RWPE2 (cell line): ENCODE measurements around the gene KRT20.

Experiments
- ATAC-seq: fragments of 200-7000 bp; cut with Tn5 transposase; 3 replicates; pipeline ENCODE4 v1.9.1; 2021; ENCODE audit warnings: low read depth
- DNase-seq: peaks from one replicate; pipeline ENCODE4 v3.0.0-alpha.2; 2020; ENCODE audit warnings: low spot score
- H3K27ac ChIP-seq: fragments of 450-650 bp; 2 replicates; pipeline ENCODE4 v1.5.1; 2017; ENCODE audit warnings: mild to moderate bottlenecking; ENCODE audit not compliant: poor library complexity, severe bottlenecking
- H3K27me3 ChIP-seq: fragments of 250-450 bp; sonication (Bioruptor Pico); 2 replicates; pipeline ENCODE4 v1.5.1; 2021; ENCODE audit warnings: mild to moderate bottlenecking, moderate library complexity; ENCODE audit not compliant: insufficient read depth, poor library complexity, severe bottlenecking
- H3K36me3 ChIP-seq: fragments of 250-450 bp; sonication (Bioruptor Pico); 2 replicates; pipeline ENCODE4 v1.5.1; 2020; ENCODE audit warnings: low read depth, mild to moderate bottlenecking, moderate library complexity
- H3K4me1 ChIP-seq: fragments of 250-450 bp; sonication (Bioruptor Pico); 2 replicates; pipeline ENCODE4 v1.5.1; 2021; ENCODE audit warnings: mild to moderate bottlenecking, moderate library complexity; ENCODE audit not compliant: insufficient read depth, poor library complexity, severe bottlenecking
- H3K4me3 ChIP-seq: fragments of 250-450 bp; sonication (Bioruptor Pico); 2 replicates; pipeline ENCODE4 v1.5.1; 2021; ENCODE audit warnings: mild to moderate bottlenecking, moderate library complexity; ENCODE audit not compliant: severe bottlenecking
- H3K9me3 ChIP-seq: fragments of 250-450 bp; sonication (Bioruptor Pico); 2 replicates; pipeline ENCODE4 v1.5.1; 2021; ENCODE audit warnings: mild to moderate bottlenecking, moderate library complexity; ENCODE audit not compliant: severe bottlenecking
- TF ChIP-seq, protein P1 (sequence below): fragments of 450-650 bp; IDR thresholded peaks from one replicate; pipeline ENCODE4 v1.5.1; 2017; ENCODE audit warnings: mild to moderate bottlenecking, moderate library complexity; ENCODE audit not compliant: poor library complexity, severe bottlenecking

KRT20 gene

GRCh38 chr17:40830085-40830776, 54.8 kb downstream of the KRT20 start:
- TF ChIP-seq, protein P1, sequence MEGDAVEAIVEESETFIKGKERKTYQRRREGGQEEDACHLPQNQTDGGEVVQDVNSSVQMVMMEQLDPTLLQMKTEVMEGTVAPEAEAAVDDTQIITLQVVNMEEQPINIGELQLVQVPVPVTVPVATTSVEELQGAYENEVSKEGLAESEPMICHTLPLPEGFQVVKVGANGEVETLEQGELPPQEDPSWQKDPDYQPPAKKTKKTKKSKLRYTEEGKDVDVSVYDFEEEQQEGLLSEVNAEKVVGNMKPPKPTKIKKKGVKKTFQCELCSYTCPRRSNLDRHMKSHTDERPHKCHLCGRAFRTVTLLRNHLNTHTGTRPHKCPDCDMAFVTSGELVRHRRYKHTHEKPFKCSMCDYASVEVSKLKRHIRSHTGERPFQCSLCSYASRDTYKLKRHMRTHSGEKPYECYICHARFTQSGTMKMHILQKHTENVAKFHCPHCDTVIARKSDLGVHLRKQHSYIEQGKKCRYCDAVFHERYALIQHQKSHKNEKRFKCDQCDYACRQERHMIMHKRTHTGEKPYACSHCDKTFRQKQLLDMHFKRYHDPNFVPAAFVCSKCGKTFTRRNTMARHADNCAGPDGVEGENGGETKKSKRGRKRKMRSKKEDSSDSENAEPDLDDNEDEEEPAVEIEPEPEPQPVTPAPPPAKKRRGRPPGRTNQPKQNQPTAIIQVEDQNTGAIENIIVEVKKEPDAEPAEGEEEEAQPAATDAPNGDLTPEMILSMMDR, result no peak
- H3K4me1 ChIP-seq, result no peaks in the 10 kb centered on the region
- H3K27me3 ChIP-seq, result no peaks in the 10 kb centered on the region
- H3K36me3 ChIP-seq, result peaks cover 21% of the 10 kb centered on the region
- ATAC-seq (no peak), DNase-seq (no peak)
- H3K9me3 ChIP-seq, result no peaks in the 10 kb centered on the region
- H3K27ac ChIP-seq, result no peak overlapping the region
- no peak overlapping the region for H3K4me3 ChIP-seq

DNA sequence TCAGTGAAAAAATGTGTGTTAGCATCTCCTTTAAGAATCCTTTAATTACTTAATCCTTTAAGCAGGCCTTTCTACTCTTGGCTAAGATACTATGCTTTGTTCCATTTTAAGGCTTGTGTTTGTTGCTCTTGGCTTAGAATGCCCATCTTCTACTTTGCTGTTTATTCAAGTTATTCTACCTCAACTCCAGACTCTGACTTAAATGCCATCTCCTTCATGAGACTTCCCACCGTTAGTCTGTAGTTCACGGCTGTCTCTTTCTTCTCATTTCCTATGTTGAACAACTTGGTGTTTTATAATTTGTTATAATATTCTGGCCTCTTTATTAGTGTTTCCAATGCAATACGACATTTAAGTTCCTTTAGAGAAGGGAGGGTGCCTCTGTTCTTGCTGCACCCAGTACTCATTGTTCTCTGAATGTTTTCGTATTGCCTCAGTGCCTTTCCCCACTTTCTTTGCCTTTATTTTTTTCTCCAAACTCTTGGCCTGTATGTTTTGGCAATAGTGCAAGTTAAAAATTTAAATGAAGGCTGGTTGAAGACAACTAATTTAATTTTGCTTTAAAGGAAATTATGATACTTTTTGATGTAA, 56.5 kb downstream of the KRT20 start:
- H3K36me3 ChIP-seq, result peaks cover 8% of the 10 kb centered on the region; the same call in 1 of the 2 replicates
- ATAC-seq, result no peak
- TF ChIP-seq, protein P1, result no peak
- peak overlapping the region; percentile 44 for H3K27ac ChIP-seq
- H3K4me1 ChIP-seq, result no peaks in the 10 kb centered on the region
- no peaks in the 10 kb centered on the region for H3K9me3 ChIP-seq
- DNase-seq, result no peak
- H3K27me3 ChIP-seq, result no peaks in the 10 kb centered on the region
- no peak overlapping the region for H3K4me3 ChIP-seq

- TF ChIP-seq, protein P1, result no peak
- no peaks in the 10 kb centered on the region for H3K9me3 ChIP-seq
- H3K27ac ChIP-seq, result peak overlapping the region; percentile 44
- peak; percentile 82 for ATAC-seq
- H3K4me3 ChIP-seq, result no peak overlapping the region
- H3K36me3 ChIP-seq, result peaks cover 8% of the 10 kb centered on the region; the same call in 1 of the 2 replicates
- DNase-seq, result no peak
- H3K4me1 ChIP-seq, result no peaks in the 10 kb centered on the region
- no peaks in the 10 kb centered on the region for H3K27me3 ChIP-seq
Observed at GRCh38 chr17:40827746-40828453, 57.1 kb downstream of the KRT20 start.
